Astrocyte (in vitro differentiated cells and primary cell): ENCODE data around the gene CYYR1. TPM values are rescaled to one million over a fixed set of nuclear protein-coding genes. Genes with fewer than 3 reads are reported as not detected.

Experiments
- DNase-seq: peaks from one replicate; pipeline ENCODE4 v3.0.0-alpha.2; 2010; ENCODE audit warnings: low read depth
- FAIRE-seq: peaks from 2 replicates; lab custom pipeline; 2011; peaks lifted over from hg19 to GRCh38; lab: Jason Lieb, UNC
- H2AFZ ChIP-seq: 2 replicates; pipeline ENCODE4 v1.6.0; 2012; ENCODE audit warnings: low read depth, low read length, inconsistent platforms
- H3K27ac ChIP-seq: 2 replicates; pipeline ENCODE4 v1.5.1; 2011; ENCODE audit warnings: low read depth, low read length, inconsistent platforms
- H3K27me3 ChIP-seq: 2 replicates; pipeline ENCODE4 v1.6.0; 2011; ENCODE audit warnings: low read length, inconsistent platforms; ENCODE audit not compliant: insufficient read depth
- H3K36me3 ChIP-seq: 2 replicates; pipeline ENCODE4 v1.5.1; 2011; ENCODE audit warnings: low read length, inconsistent platforms; ENCODE audit not compliant: insufficient read depth
- H3K4me1 ChIP-seq: 2 replicates; pipeline ENCODE4 v1.5.1; 2011; ENCODE audit warnings: low read length, inconsistent platforms; ENCODE audit not compliant: insufficient read depth
- H3K4me2 ChIP-seq: 2 replicates; pipeline ENCODE4 v1.6.0; 2012; ENCODE audit warnings: low read length, inconsistent platforms
- H3K4me3 ChIP-seq: 2 replicates; pipeline ENCODE4 v1.5.1; 2011; ENCODE audit warnings: low read depth, mild to moderate bottlenecking, low read length, inconsistent platforms; ENCODE audit not compliant: insufficient read depth
- H3K79me2 ChIP-seq: 2 replicates; pipeline ENCODE4 v1.6.0; 2012; ENCODE audit warnings: mild to moderate bottlenecking, low read length, inconsistent platforms; ENCODE audit not compliant: insufficient read depth
- H3K9ac ChIP-seq: 2 replicates; pipeline ENCODE4 v1.6.0; 2012; ENCODE audit warnings: mild to moderate bottlenecking, low read length, inconsistent platforms
- H3K9me3 ChIP-seq: 2 replicates; pipeline ENCODE4 v1.5.1; 2012; ENCODE audit warnings: low read depth, mild to moderate bottlenecking, low read length, inconsistent platforms; ENCODE audit not compliant: insufficient read depth
- H4K20me1 ChIP-seq: 2 replicates; pipeline ENCODE4 v1.6.0; 2012; ENCODE audit warnings: low read length, inconsistent platforms; ENCODE audit not compliant: insufficient read depth
- H3K27ac Mint-ChIP-seq: one replicate; pipeline ENCODE4 v1.8.0; 2021; ENCODE audit warnings: mild to moderate bottlenecking, mixed read lengths; ENCODE audit not compliant: unreplicated experiment
- H3K27me3 Mint-ChIP-seq: one replicate; pipeline ENCODE4 v1.8.0; 2021; ENCODE audit warnings: low read depth, mixed read lengths; ENCODE audit not compliant: unreplicated experiment
- H3K36me3 Mint-ChIP-seq: one replicate; pipeline ENCODE4 v1.8.0; 2021; ENCODE audit warnings: low read depth, mixed read lengths; ENCODE audit not compliant: unreplicated experiment
- H3K4me1 Mint-ChIP-seq: one replicate; pipeline ENCODE4 v1.8.0; 2021; ENCODE audit warnings: low read depth, mixed read lengths; ENCODE audit not compliant: unreplicated experiment
- H3K4me3 Mint-ChIP-seq: one replicate; pipeline ENCODE4 v1.8.0; 2021; ENCODE audit warnings: mild to moderate bottlenecking, moderate library complexity, mixed read lengths; ENCODE audit not compliant: unreplicated experiment
- H3K9me3 Mint-ChIP-seq: one replicate; pipeline ENCODE4 v1.8.0; 2021; ENCODE audit warnings: mild to moderate bottlenecking, mixed read lengths; ENCODE audit not compliant: unreplicated experiment
- EZH2 ChIP-seq: IDR thresholded peaks from 2 replicates; pipeline ENCODE4 v1.6.1; 2012; ENCODE audit warnings: mild to moderate bottlenecking, low read length, inconsistent platforms; ENCODE audit not compliant: insufficient read depth
- total RNA-seq: library from RNA; stranded (reverse); gene quantifications from 2 replicates; pipeline ENCODE4 v1.2.1, GENCODE V29; 2021
- TF ChIP-seq, protein P1 (sequence below): IDR thresholded peaks from 2 replicates; pipeline ENCODE4 v1.5.1; 2011; ENCODE audit warnings: low read depth, mild to moderate bottlenecking, inconsistent platforms, low read length, moderate library complexity; ENCODE audit not compliant: insufficient read depth

CYYR1 gene
- total RNA-seq, 1 donor from 2014 or later = 4.7 TPM

DNA sequence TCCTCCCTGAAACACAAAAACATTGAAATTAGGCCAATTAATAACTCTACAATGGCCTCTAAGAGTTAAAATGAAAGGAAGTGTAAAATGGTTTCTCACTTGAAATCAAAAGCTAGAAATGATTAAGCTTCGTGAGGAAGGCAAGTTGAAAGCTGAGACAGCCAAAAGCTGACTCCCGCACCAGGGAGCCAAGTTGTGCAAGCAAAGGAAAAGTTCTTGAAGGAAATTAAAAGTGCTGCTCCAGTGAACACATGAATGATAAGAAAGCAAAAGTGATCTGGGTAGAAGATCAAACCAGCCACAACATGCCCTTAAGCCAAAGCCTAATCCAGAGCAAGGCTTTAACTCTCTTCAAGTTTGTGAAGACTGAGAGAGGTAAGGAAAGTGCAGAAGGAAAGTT lies 22.8 kb downstream of the CYYR1 start:
- Histone ChIP-seq H3K4me2 (no peak overlapping the region), H4K20me1 (no peaks in the 10 kb centered on the region), H3K27ac (no peak overlapping the region), H3K27me3 (no peaks in the 10 kb centered on the region), H2AFZ (no peak overlapping the region), H3K4me3 (no peak overlapping the region), H3K36me3 (no peaks in the 10 kb centered on the region), H3K4me1 (no peaks in the 10 kb centered on the region), H3K79me2 (no peaks in the 10 kb centered on the region), H3K9ac (no peak overlapping the region), H3K9me3 (no peaks in the 10 kb centered on the region)
- FAIRE-seq = no peak
- Mint-ChIP-seq H3K27me3 (no peaks in the 10 kb centered on the region), H3K4me1 (no peaks in the 10 kb centered on the region), H3K4me3 (no peak overlapping the region), H3K36me3 (no peaks in the 10 kb centered on the region), H3K27ac (no peak overlapping the region), H3K9me3 (no peaks in the 10 kb centered on the region)
- no peak for TF ChIP-seq EZH2
- TF ChIP-seq, protein P1, sequence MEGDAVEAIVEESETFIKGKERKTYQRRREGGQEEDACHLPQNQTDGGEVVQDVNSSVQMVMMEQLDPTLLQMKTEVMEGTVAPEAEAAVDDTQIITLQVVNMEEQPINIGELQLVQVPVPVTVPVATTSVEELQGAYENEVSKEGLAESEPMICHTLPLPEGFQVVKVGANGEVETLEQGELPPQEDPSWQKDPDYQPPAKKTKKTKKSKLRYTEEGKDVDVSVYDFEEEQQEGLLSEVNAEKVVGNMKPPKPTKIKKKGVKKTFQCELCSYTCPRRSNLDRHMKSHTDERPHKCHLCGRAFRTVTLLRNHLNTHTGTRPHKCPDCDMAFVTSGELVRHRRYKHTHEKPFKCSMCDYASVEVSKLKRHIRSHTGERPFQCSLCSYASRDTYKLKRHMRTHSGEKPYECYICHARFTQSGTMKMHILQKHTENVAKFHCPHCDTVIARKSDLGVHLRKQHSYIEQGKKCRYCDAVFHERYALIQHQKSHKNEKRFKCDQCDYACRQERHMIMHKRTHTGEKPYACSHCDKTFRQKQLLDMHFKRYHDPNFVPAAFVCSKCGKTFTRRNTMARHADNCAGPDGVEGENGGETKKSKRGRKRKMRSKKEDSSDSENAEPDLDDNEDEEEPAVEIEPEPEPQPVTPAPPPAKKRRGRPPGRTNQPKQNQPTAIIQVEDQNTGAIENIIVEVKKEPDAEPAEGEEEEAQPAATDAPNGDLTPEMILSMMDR = no peak
- DNase-seq = no peak

DNA sequence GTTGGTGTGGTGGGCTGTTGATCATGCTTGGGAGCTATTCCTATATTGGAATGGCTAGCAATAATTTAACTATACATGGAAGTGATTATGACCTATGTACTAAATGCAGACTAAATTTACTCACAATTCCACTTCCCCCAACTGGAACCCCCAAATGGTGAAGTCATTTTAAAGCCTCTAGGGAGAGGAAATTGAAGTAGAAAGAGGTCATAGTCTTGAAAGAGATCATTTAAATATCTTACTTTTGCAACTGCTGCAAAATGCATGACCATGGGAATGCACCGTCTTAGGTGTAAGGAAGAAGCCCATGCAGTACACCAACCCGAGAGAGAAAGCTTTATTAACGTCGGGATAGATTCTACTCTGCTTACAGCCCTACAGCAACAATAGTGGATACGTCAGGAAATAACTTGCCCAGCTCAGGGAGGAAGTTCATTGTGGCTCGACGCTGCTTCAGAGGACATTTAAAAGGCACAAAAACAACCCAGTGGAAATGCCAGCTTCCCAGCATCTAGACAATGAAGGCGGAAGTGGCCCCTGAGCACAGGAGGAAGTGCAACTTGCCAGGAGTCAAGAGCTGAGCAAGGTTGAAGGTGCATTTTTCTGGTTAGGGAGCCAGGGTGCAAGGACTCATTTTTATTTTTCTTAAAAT lies 26.5 kb downstream of the CYYR1 start:
- no peaks in the 10 kb centered on the region for H4K20me1 ChIP-seq
- no peaks in the 10 kb centered on the region for H3K4me1 Mint-ChIP-seq
- H3K27me3 ChIP-seq = no peaks in the 10 kb centered on the region
- no peak overlapping the region for H2AFZ ChIP-seq
- H3K36me3 ChIP-seq = no peaks in the 10 kb centered on the region
- no peak overlapping the region for H3K27ac ChIP-seq
- no peaks in the 10 kb centered on the region for H3K36me3 Mint-ChIP-seq
- no peak overlapping the region for H3K4me3 Mint-ChIP-seq
- H3K27ac Mint-ChIP-seq = no peak overlapping the region
- no peak for TF ChIP-seq EZH2
- TF ChIP-seq, protein P1 = no peak
- no peaks in the 10 kb centered on the region for H3K27me3 Mint-ChIP-seq
- no peak overlapping the region for H3K4me2 ChIP-seq
- H3K9me3 Mint-ChIP-seq = no peaks in the 10 kb centered on the region
- no peak overlapping the region for H3K9ac ChIP-seq
- no peak overlapping the region for H3K4me3 ChIP-seq
- no peaks in the 10 kb centered on the region for H3K79me2 ChIP-seq
- H3K4me1 ChIP-seq = no peaks in the 10 kb centered on the region
- DNase-seq (no peak), FAIRE-seq (no peak)
- H3K9me3 ChIP-seq = no peaks in the 10 kb centered on the region

DNA sequence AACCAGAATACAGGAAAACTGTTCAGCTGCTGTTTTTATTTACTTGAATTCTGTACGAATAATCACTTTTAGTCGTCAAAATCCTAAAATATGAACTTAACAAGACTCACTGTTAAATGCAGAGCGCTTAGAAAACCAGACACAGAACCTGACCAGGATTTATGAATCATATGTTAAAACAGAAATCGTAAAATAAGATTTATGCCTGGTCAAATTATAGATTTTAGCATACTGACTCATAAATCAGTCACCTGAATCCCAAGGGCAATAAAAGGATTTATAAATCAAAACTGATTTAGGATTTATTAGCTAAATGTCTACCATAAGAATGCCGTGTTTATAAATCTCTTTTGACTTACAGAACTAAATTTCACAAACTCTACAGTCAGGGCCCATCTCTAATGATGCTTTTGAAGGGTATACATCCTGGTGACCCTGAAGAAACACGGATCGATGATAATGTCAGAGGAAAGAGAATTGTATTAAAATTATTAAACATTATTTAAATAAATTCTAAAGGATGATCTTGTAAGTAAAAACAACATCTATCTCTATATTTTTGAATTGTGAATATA lies 28.8 kb downstream of the CYYR1 start:
- H3K4me3 ChIP-seq = no peak overlapping the region
- no peaks in the 10 kb centered on the region for H3K4me1 ChIP-seq
- H3K36me3 ChIP-seq = no peaks in the 10 kb centered on the region
- H3K4me1 Mint-ChIP-seq = peaks cover 2% of the 10 kb centered on the region
- no peak for TF ChIP-seq EZH2
- TF ChIP-seq, protein P1 = no peak
- no peaks in the 10 kb centered on the region for H3K36me3 Mint-ChIP-seq
- H3K27me3 Mint-ChIP-seq = no peaks in the 10 kb centered on the region
- H3K4me3 Mint-ChIP-seq = no peak overlapping the region
- DNase-seq = no peak
- H4K20me1 ChIP-seq = no peaks in the 10 kb centered on the region
- no peak for FAIRE-seq
- H3K27ac Mint-ChIP-seq = no peak overlapping the region
- no peak overlapping the region for H2AFZ ChIP-seq
- no peak overlapping the region for H3K9ac ChIP-seq
- no peaks in the 10 kb centered on the region for H3K27me3 ChIP-seq
- no peak overlapping the region for H3K27ac ChIP-seq
- H3K9me3 Mint-ChIP-seq = no peaks in the 10 kb centered on the region
- H3K79me2 ChIP-seq = no peaks in the 10 kb centered on the region
- no peak overlapping the region for H3K4me2 ChIP-seq
- no peaks in the 10 kb centered on the region for H3K9me3 ChIP-seq
